Renal cortical epithelial cell (primary cell): ENCODE results near the gene NEUROD4. TPM values are rescaled to one million over a fixed set of nuclear protein-coding genes. Genes with fewer than 3 reads are reported as not detected.
"Not testable (repeated sequence)": the region's sequence is repeated elsewhere in the genome, so short reads cannot be mapped to it uniquely, and the experiment has no call there.

Experiments
- DNase-seq: peaks from one replicate; pipeline ENCODE4 v3.0.0-alpha.2; 2011; ENCODE audit warnings: low read depth
- total RNA-seq: library from RNA; depleted of rRNA; stranded (reverse); fragments of >200 nt; gene quantifications from 2 replicates; pipeline ENCODE4 v1.2.3, GENCODE V29; 2014

The NEUROD4 gene
- not detected in 2 replicates for total RNA-seq

- DNase-seq: peak; percentile 73
These were observed at the start of gene NEUROD4 for GRCh38 chr12:55019784-55020183. Gene NEUROD4 (plus strand): TSS chr12:55019974. CDS start chr12:55026440, 6,466 bp downstream.

- no peak for DNase-seq
These were observed 49.0 kb upstream of the NEUROD4 start for GRCh38 chr12:54970741-54971140.

- no peak for DNase-seq
These were observed 46.2 kb upstream of the NEUROD4 start for GRCh38 chr12:54973556-54973955.

GRCh38 chr12:54974279-54974678 lies 45.5 kb upstream of the NEUROD4 start:
- no peak for DNase-seq

- no peak for DNase-seq
These were observed 44.5 kb upstream of the NEUROD4 start for GRCh38 chr12:54975272-54975671.

- peak; percentile 11 for DNase-seq
These were observed 43.9 kb upstream of the NEUROD4 start for GRCh38 chr12:54975875-54976274.

GRCh38 chr12:54977155-54977554 lies 42.6 kb upstream of the NEUROD4 start:
- peak; percentile 92 for DNase-seq

- DNase-seq: no peak
These were observed 41.9 kb upstream of the NEUROD4 start for GRCh38 chr12:54977857-54978256.

- no peak for DNase-seq
These were observed 39.4 kb upstream of the NEUROD4 start for GRCh38 chr12:54980341-54980740.

GRCh38 chr12:54981796-54982195 lies 38.0 kb upstream of the NEUROD4 start:
- no peak for DNase-seq

GRCh38 chr12:54983536-54984101 lies 36.2 kb upstream of the NEUROD4 start:
- no peak for DNase-seq

- no peak for DNase-seq
These were observed 35.0 kb upstream of the NEUROD4 start, which contains the start of gene TESPA1 for GRCh38 chr12:54984658-54985376. Gene TESPA1 (minus strand): TSS chr12:54984762. CDS start chr12:54974562, 10,200 bp downstream.

GRCh38 chr12:54986773-54987172 lies 33.0 kb upstream of the NEUROD4 start:
- not testable (repeated sequence) for DNase-seq

GRCh38 chr12:54987611-54988231 lies 32.1 kb upstream of the NEUROD4 start:
- DNase-seq: no peak

- DNase-seq: peak; percentile 15
These were observed 31.2 kb upstream of the NEUROD4 start for GRCh38 chr12:54988402-54989054.

GRCh38 chr12:54989829-54990228 lies 29.9 kb upstream of the NEUROD4 start:
- DNase-seq: no peak

- no peak for DNase-seq
These were observed 28.4 kb upstream of the NEUROD4 start for GRCh38 chr12:54991161-54991990.

- DNase-seq: no peak
These were observed 27.8 kb upstream of the NEUROD4 start for GRCh38 chr12:54991991-54992375.

- peak; percentile 59 for DNase-seq
These were observed 26.5 kb upstream of the NEUROD4 start for GRCh38 chr12:54993181-54993835.

- no peak for DNase-seq
These were observed 23.6 kb upstream of the NEUROD4 start for GRCh38 chr12:54996205-54996604.

GRCh38 chr12:54997929-54998522 lies 21.7 kb upstream of the NEUROD4 start:
- no peak for DNase-seq
